ENCODE measurements around the gene B3GALT6. TPM values are rescaled to one million over a fixed set of nuclear protein-coding genes. Genes with fewer than 3 reads are reported as not detected.

Gene B3GALT6
- total RNA-seq, 1 experiment from 2014 or later, result 27.1 TPM

- WGBS (ENCODE audit: extremely low coverage, insufficient read length, low lambda C conversion rate), result no CpG with 5 or more reads among the region's 22 CpGs
- H3K27me3 Mint-ChIP-seq (ENCODE audit: low read depth), result peaks cover 3% of the 10 kb centered on the region; the same call in 1 of the 2 replicates
- Histone ChIP-seq H4K91ac (ENCODE audit: insufficient read length, low read depth, low read length) (no peak overlapping the region), H3K4me2 (ENCODE audit: insufficient read depth, insufficient read length, low read length) (no peak overlapping the region), H3K79me2 (ENCODE audit: insufficient read depth, low read length) (no peaks in the 10 kb centered on the region), H2BK20ac (ENCODE audit: low read depth, low read length, poor library complexity, severe bottlenecking) (no peak overlapping the region), H2AFZ (ENCODE audit: low read length) (no peak overlapping the region), H4K20me1 (ENCODE audit: control insufficient read depth, insufficient read depth, insufficient read length) (no peaks in the 10 kb centered on the region), H3K23me2 (ENCODE audit: insufficient read length, low read depth, low read length, poor library complexity, severe bottlenecking) (no peaks in the 10 kb centered on the region), H3K27me3 (ENCODE audit: insufficient read depth, low read length) (no peaks in the 10 kb centered on the region), H4K8ac (replicated peaks; ENCODE audit: insufficient read length, low read depth, low read length) (no peak overlapping the region), H2BK120ac (ENCODE audit: low read depth, low read length, poor library complexity, severe bottlenecking) (no peak overlapping the region), H3K4me1 (ENCODE audit: insufficient read depth, low read length) (no peaks in the 10 kb centered on the region), H3T11ph (ENCODE audit: low read length) (no peak overlapping the region), H3K9me3 (ENCODE audit: control insufficient read depth, low read depth, low read length) (no peaks in the 10 kb centered on the region), H3K56ac (ENCODE audit: insufficient read length, low read depth, low read length) (no peak overlapping the region), H3K27ac (ENCODE audit: insufficient read length, low read depth, low read length) (no peak overlapping the region), H3K23ac (ENCODE audit: insufficient read length, low read depth, low read length) (no peak overlapping the region), H2BK15ac (ENCODE audit: low read depth, low read length) (no peak overlapping the region), H2AK5ac (ENCODE audit: insufficient read length, low read length) (no peak overlapping the region), H4K5ac (ENCODE audit: insufficient read length, low read depth, low read length) (peak overlapping the region; percentile 4), H3K14ac (ENCODE audit: insufficient read depth, low read length) (no peak overlapping the region), H3K18ac (ENCODE audit: insufficient read length, low read depth, low read length) (no peak overlapping the region), H3K79me1 (ENCODE audit: insufficient read depth, low read depth, low read length, poor library complexity, severe bottlenecking) (no peaks in the 10 kb centered on the region), H2BK12ac (ENCODE audit: insufficient read length, low read depth, low read length) (no peak overlapping the region), H3K9ac (ENCODE audit: extremely low read depth, insufficient read length, low read length) (no peak overlapping the region), H2BK5ac (ENCODE audit: insufficient read length, low read length) (no peak overlapping the region), H3K4ac (ENCODE audit: low read depth, low read length) (no peak overlapping the region)
- peaks cover 14 to 27% of the 10 kb centered on the region in 2 experiments for H3K4me1 Mint-ChIP-seq
- peaks cover 36 to 80% (median 66%) of the 10 kb centered on the region in 3 experiments; a peak in 6 of 7 replicates for H3K36me3 Mint-ChIP-seq (ENCODE audit: insufficient read depth in 1 of 3, low read depth in 3 of 3)
- TF ChIP-seq CTCF (conservative IDR thresholded peaks at IDR 0.05), result no peak
- H3K27ac Mint-ChIP-seq, result peak overlapping the region in 2 of 3 experiments; percentile 86 to 92; a peak in 3 of 7 replicates
- DNase-seq, result no peak
- no peak overlapping the region; a peak in 1 of 5 replicates for H3K4me3 Mint-ChIP-seq
- no peaks in the 10 kb centered on the region; a peak in 2 of 5 replicates for H3K9me3 Mint-ChIP-seq
Measured at GRCh38 chr1:1259119-1259488, 27.1 kb downstream of the B3GALT6 start.

Measured in H9 (cell line).